GM23248 (cell line): Measurements from ENCODE around the gene HPRT1. TPM values are rescaled to one million over a fixed set of nuclear protein-coding genes. Genes with fewer than 3 reads are reported as not detected.

Experiments used
- DNase-seq: peaks from one replicate; pipeline ENCODE4 v3.0.0-alpha.2; 2015
- H2AFZ ChIP-seq: fragments of 200-600 bp; sonication (generic); 2 replicates; pipeline ENCODE4 v1.6.1; 2016; ENCODE audit warnings: antibody characterized with exemption
- H3F3A ChIP-seq: fragments of 200-600 bp; sonication (generic); 2 replicates; pipeline ENCODE4 v1.6.1; 2016; ENCODE audit warnings: mild to moderate bottlenecking, antibody characterized with exemption, mixed run types; ENCODE audit not compliant: insufficient read depth
- H3K27ac ChIP-seq: fragments of 200-600 bp; sonication (generic); 2 replicates; pipeline ENCODE4 v1.5.1; 2016; ENCODE audit warnings: mild to moderate bottlenecking
- H3K27me3 ChIP-seq: fragments of 200-600 bp; sonication (generic); replicated peaks from 2 replicates; pipeline ENCODE4 v1.6.1; 2016; ENCODE audit warnings: mild to moderate bottlenecking; ENCODE audit not compliant: insufficient read depth
- H3K36me3 ChIP-seq: fragments of 200-600 bp; sonication (generic); 2 replicates; pipeline ENCODE4 v1.6.1; 2016; ENCODE audit warnings: low read depth, mild to moderate bottlenecking
- H3K4me1 ChIP-seq: fragments of 200-600 bp; sonication (generic); 2 replicates; pipeline ENCODE4 v1.6.1; 2016; ENCODE audit warnings: mild to moderate bottlenecking; ENCODE audit not compliant: insufficient read depth
- H3K4me2 ChIP-seq: fragments of 200-600 bp; sonication (generic); one replicate; pipeline ENCODE4 v1.6.1; 2016; ENCODE audit warnings: mild to moderate bottlenecking; ENCODE audit not compliant: unreplicated experiment
- H3K4me3 ChIP-seq: fragments of 200-600 bp; sonication (generic); 2 replicates; pipeline ENCODE4 v1.5.1; 2016; ENCODE audit warnings: mild to moderate bottlenecking
- H3K79me2 ChIP-seq: fragments of 200-600 bp; sonication (generic); 2 replicates; pipeline ENCODE4 v1.6.1; 2016; ENCODE audit warnings: mild to moderate bottlenecking; ENCODE audit not compliant: insufficient read depth
- H3K9ac ChIP-seq: fragments of 200-600 bp; sonication (generic); 2 replicates; pipeline ENCODE4 v1.6.1; 2016; ENCODE audit warnings: mild to moderate bottlenecking
- H3K9me2 ChIP-seq: fragments of 200-600 bp; sonication (generic); 2 replicates; pipeline ENCODE4 v1.6.1; 2016; ENCODE audit warnings: mixed run types, mild to moderate bottlenecking, moderate library complexity; ENCODE audit not compliant: insufficient read depth
- H3K9me3 ChIP-seq: fragments of 200-600 bp; sonication (generic); one replicate; pipeline ENCODE4 v1.6.1; 2017; ENCODE audit warnings: low read depth
- H4K20me1 ChIP-seq: fragments of 200-600 bp; sonication (generic); 2 replicates; pipeline ENCODE4 v1.6.0; 2016; ENCODE audit not compliant: insufficient read depth
- EZH2phosphoT487 ChIP-seq: fragments of 200-600 bp; sonication (generic); IDR thresholded peaks from 2 replicates; pipeline ENCODE4 v1.6.1; 2018; ENCODE audit warnings: antibody characterized with exemption, moderate library complexity, mild to moderate bottlenecking, low read depth; ENCODE audit not compliant: insufficient read depth
- WGBS, 2 experiments: methylation state at CpG; one replicate each; pipeline ENCODE4 v1.1.6; 2015 to 2017; ENCODE audit warnings: low lambda C conversion rate in 2 of 2, low coverage in 1 of 2; ENCODE audit errors: missing lambda C conversion rate in 2 of 2; 5-methylcytosine and 5-hydroxymethylcytosine counted together
- in situ Hi-C: fragments of 300-500 bp; cut with MboI; formaldehyde crosslinking; loops from 2 replicates; pipeline ENCODE4 v1.15.0; 2020
- microRNA counts: library from miRNA; unstranded; fragments of <30 nt; microRNA quantifications from one replicate; lab custom pipeline; 2016
- microRNA-seq: library from miRNA; unstranded; fragments of <30 nt; microRNA quantifications from one replicate; pipeline ENCODE4, GENCODE V29; 2016; ENCODE audit warnings: borderline number of aligned reads
- polyA plus RNA-seq: library from polyadenylated mRNA; unstranded; fragments of >200 nt; fragmentation: Nextera tagmentation; extraction: Ambion mirVana; gene quantifications from 2 replicates; pipeline ENCODE4 v1.2.1, GENCODE V29; 2016
- small RNA-seq: library from RNA; depleted of rRNA; stranded (forward); fragments of <200 nt; gene quantifications from one replicate; pipeline ENCODE3, GENCODE V24; 2014; ENCODE audit warnings: low read depth, low replicate concordance
- total RNA-seq: library from RNA; depleted of rRNA; stranded (reverse); fragments of >200 nt; shearing (Covaris generic); gene quantifications from 2 replicates; pipeline ENCODE4 v1.2.3, GENCODE V29; 2014; rRNA removed

Gene HPRT1
- total and polyA plus RNA-seq, 2 experiments from 2014 or later, result 12.0 to 63.2 TPM

DNA sequence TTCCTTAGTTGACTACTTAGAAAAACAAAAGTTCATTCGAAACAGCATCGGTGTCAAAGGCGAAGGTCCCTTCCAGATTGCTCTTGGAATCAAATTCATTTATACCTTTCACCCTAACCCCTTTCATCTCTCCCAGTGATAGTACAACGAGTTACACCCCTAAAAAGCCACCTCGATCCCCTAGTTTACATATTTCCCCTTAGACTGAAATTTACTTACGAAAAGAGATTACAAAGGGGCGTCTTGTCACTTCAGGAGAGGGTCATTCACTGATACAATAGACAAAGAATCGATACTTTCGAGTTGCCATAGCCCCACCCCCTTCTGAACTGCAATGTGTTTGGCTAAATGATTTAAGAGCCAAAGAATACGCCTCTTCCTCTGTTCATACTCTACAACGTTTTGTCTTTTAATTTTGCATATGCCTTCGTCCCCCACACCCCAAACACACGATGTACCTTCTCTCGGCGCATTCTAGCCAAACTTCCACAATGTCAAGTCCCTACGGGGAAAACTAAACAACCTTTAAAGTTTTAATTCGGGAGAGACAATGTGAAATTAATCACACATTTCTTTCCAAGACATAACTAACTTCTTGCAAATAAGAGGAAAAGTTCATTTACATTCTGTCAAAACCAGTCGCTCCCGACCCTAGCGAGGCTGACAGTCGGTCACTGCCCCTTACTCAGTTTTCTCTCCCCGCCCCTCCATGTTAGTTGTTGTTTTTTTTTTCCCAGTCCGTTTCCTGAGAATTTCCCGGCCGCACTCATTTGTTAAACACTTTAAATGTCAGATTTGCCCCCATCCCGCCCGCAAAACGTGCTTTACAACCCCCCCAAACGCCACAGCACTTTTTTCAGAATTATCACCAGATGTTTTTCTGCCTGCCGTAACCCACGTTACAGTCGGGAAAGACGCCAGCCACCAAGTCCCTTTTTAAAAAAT lies 88.6 kb downstream of the HPRT1 start:
- peak; percentile 37 for DNase-seq
- Histone ChIP-seq H3K9ac (peak overlapping the region; percentile 89), H3K9me2 (no peaks in the 10 kb centered on the region), H3K4me3 (peak overlapping the region; percentile 98), H3K36me3 (no peaks in the 10 kb centered on the region; the same call in 1 of the 2 replicates), H3K27me3 (no peaks in the 10 kb centered on the region), H2AFZ (peak overlapping the region; percentile 76), H4K20me1 (no peaks in the 10 kb centered on the region), H3K79me2 (peaks cover 36% of the 10 kb centered on the region), H3K4me1 (peaks cover 16% of the 10 kb centered on the region), H3K9me3 (no peaks in the 10 kb centered on the region), H3K4me2 (peak overlapping the region; percentile 99), H3K27ac (peak overlapping the region; percentile 80), H3F3A (peaks cover 47% of the 10 kb centered on the region)
- WGBS, 2 experiments, result 1 to 2% methylated on average over 21 to 33 of the region's 33 CpGs
- no peak for TF ChIP-seq EZH2phosphoT487
- in situ Hi-C loops, result no loop called here

MicroRNAs encoded within 50 kb of the gene (microRNA counts, 767-probe panel; counts per million panel counts)
- microRNA hsa-miR-424-5p (lab: Ali Mortazavi, UCI), result 447 counts per million, percentile 86 among the panel's probes with 10 or more counts
- 5,146 counts per million, percentile 89 among the panel's probes with 10 or more counts for microRNA hsa-miR-450a-5p (lab: Ali Mortazavi, UCI)
- microRNA hsa-miR-450b-3p (lab: Ali Mortazavi, UCI), result 447 counts per million, percentile 86 among the panel's probes with 10 or more counts
- 447 counts per million, percentile 86 among the panel's probes with 10 or more counts for microRNA hsa-miR-450b-5p (lab: Ali Mortazavi, UCI)
- 7,479 counts per million, percentile 96 among the panel's probes with 10 or more counts for microRNA hsa-miR-503 (lab: Ali Mortazavi, UCI)
- 447 counts per million, percentile 86 among the panel's probes with 10 or more counts for microRNA hsa-miR-542-3p (lab: Ali Mortazavi, UCI)
- 447 counts per million, percentile 86 among the panel's probes with 10 or more counts for microRNA hsa-miR-542-5p (lab: Ali Mortazavi, UCI)

Small RNA genes lying within 50 kb of the gene (microRNA-seq; reads per million reads assigned to microRNA genes)
- gene MIR424 (58,638 reads per million, percentile 99 among the genes with 10 or more reads in this experiment), gene MIR450A1 (16.4 reads per million, percentile 25 among the genes with 10 or more reads in this experiment), gene MIR450A2 (33.2 reads per million, percentile 35 among the genes with 10 or more reads in this experiment), gene MIR450B (10.7 reads per million, percentile 16 among the genes with 10 or more reads in this experiment), gene MIR503 (2,313 reads per million, percentile 84 among the genes with 10 or more reads in this experiment), gene MIR542 (448 reads per million, percentile 66 among the genes with 10 or more reads in this experiment)

Small RNA genes lying within 50 kb of the gene (small RNA-seq; reads per million reads assigned to genes)
- gene AC004383.1 (not detected), gene MIR450A1 (not detected), gene MIR450A2 (not detected), gene MIR450B (0.81 reads per million, percentile 30 among the genes with 10 or more reads in this experiment), gene MIR503 (0.68 reads per million, percentile 18 among the genes with 10 or more reads in this experiment), gene MIR542 (1.8 reads per million, percentile 63 among the genes with 10 or more reads in this experiment)

Other genes starting within 250 kb of the HPRT1 start
- gene CCDC160, start 223.0 kb upstream of the HPRT1 start, total RNA-seq, result not detected in 2 replicates
- not detected in 2 replicates for gene CCDC160, start 223.0 kb upstream of the HPRT1 start, polyA plus RNA-seq
- 17.8 and 22.0 TPM in 2 replicates for gene PHF6, start 86.9 kb upstream of the HPRT1 start, total RNA-seq
- 14.9 and 15.1 TPM in 2 replicates for gene PHF6, start 86.9 kb upstream of the HPRT1 start, polyA plus RNA-seq
- gene PLAC1, start 198.3 kb downstream of the HPRT1 start, total RNA-seq, result 0.63 TPM in 1 of 2 replicates, not detected in the other
- gene PLAC1, start 198.3 kb downstream of the HPRT1 start, polyA plus RNA-seq, result not detected in 2 replicates